GM10266 (cell line): ENCODE measurements around the gene ATP6V0D1.
"Not testable (repeated sequence)": the region's sequence is repeated elsewhere in the genome, so short reads cannot be mapped to it uniquely, and the experiment has no call there.

ENCODE experiments used
- DNase-seq: peaks from one replicate; pipeline ENCODE4 v3.0.0; 2012; ENCODE audit errors: extremely low spot score
- CTCF ChIP-seq: IDR thresholded peaks from 2 replicates; pipeline ENCODE4 v1.5.1; 2012; ENCODE audit warnings: mild to moderate bottlenecking, low read depth; ENCODE audit not compliant: control insufficient read depth, insufficient read depth; ENCODE audit errors: missing control alignments

ATP6V0D1 gene

DNA sequence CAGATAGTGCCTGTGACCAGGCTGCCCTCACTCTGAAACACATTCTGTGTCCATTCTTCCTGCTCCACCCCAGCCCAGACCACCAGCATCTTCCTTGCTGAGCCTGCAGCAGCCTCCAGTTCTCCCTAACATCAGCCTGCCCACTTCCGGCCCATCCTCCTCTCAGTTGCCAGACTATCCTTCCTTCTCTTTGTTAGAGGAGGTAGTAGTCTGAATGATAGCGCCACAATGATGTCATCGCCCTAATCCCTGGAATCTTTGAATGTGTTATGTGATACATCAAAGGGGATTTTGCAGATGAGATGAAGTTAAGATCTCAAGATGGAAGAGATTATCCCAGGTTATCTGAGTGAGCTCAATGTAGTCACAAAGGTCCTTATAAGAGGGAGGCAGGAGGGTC, 61.5 kb downstream of the ATP6V0D1 start:
- no peak for TF ChIP-seq CTCF
- DNase-seq = no peak

- DNase-seq = no peak
Observed at GRCh38 chr16:67417333-67418061, 63.5 kb downstream of the ATP6V0D1 start.

DNA sequence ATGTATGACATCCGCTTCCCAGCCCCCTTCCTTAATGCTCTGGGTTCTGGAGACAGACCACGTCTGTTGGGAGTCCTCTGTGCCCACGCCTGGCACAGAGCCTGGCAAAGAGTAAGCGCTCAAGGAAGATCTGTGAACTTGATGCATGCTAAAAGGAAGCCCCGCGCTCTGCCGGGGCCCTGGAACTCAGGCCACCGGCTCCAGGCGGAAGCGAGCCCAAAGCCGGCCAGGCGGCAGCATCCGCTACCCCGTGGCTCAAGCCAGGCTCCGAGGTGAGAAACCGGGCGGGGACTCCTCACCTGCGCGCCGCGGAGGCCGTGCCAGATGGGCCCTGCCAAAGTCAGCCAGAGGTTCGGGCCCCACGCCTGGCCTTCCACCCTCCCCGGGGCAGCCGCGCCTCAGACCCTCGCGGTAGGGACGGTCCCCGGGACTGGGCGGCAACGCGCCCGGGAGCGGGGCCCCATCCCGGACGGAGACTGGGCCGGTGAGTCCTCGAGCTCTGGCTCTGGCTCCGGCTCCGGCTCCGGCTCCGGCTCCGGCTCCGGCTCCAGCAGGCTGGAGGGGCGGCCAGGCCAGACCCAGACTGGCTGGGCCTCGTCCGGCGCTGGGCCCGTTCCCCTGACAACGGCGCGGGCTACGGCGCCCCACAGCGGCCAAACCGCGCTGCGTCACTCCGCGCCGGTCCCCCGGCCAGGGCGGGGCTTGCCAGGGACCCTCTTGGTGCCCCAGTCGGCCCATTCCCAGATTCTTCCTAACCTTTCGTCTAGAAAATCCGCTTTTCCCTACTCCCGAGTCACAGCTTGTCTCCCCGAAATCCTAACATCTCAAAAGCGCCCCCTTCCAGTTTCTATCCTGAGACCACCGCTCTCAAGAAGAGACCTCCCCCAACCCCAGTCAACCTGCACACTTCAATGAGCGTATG, 64.8 kb downstream of the ATP6V0D1 start, which contains the start of gene ZDHHC1:
TSS of gene ZDHHC1 (minus strand) at position 606 of the 922 bp plus-strand sequence. CDS start 8,702 bp downstream, outside the sequence.
- peak; percentile 90 for DNase-seq
- TF ChIP-seq CTCF = peak; percentile 79

More at GRCh38 chr16:67417333-67418061, 63.5 kb downstream of the ATP6V0D1 start:
- no peak for TF ChIP-seq CTCF

DNA sequence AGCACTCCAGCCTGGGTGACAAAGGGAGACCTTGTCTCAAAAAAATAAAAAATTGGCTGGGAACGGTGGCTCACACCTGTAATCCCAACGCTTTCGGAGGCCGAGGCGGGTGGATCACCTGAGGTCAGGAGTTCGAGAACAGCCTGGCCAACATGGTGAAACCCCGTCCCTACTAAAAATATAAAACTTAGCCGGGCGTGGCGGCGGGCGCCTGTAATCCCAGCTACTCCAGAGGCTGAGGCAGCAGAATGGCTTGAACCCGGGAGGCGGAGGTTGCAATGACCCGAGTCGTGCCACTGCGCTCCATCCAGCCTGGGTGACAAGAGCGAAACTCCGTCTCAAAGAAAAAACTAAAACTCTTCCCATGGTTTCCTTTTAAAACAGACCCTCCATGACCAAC, 65.5 kb downstream of the ATP6V0D1 start:
- DNase-seq = not testable (repeated sequence)

DNA sequence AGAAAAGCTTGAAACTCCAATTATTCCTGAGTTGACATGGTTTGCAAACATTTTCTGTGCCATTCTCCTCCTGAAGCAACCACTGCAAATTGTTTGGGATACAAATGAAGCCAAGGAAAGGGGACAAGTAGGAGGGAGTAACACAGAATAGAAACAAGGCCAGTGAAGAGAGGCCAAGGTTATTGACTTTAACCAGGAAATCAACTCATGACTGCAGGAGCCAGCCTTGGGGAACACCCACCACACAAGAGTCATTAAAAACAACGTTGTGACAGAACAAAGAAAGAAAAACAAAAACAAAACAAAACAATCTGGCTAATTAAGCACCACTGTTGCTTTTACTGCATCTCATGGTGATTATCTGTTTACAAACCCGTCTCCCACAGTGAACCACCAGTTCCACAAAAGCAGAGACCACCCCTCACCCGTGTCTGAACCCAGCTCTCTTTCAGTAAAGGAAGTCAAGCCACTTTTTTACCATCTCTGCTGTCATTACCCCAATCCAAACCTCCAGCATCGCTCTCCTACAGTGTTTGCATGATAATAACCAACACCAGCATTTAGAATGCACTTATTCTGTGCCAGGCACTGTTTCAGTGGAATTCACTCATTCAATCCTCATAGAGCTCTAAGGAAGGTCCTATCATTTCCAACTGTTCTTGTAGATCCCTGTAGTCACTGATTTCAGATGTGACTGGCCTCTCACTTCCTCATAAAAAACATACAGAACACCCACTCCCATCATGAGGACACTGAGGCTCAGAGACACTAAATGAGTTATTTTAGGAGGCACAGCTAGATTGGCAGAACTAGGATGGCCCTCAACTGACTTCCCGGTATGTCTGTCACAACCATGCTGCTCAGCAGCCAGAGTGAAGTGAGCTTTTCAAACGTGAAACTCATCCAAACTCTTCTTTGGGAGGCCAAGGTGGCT, 66.7 kb downstream of the ATP6V0D1 start:
- no peak for DNase-seq
- no peak for TF ChIP-seq CTCF

DNA sequence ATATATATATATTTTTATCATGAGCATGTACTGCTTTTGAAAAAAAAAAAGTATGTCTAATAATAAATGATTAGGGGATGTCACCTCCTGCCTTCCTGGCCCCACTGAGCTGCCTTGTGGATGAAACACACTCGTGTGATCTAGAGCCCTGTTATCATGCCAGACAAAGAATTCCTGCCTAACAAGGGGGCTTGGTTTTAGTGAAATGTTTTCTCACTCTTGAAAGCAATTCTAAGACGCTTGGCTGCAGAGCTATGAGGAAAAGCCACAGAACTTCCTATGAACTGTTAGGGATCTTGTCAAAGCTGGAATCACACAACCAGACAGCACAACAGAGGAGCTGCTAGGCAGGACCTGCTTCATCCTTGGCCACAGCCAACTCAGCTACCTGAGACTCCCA, 68.7 kb downstream of the ATP6V0D1 start:
- DNase-seq = no peak
- no peak for TF ChIP-seq CTCF

GRCh38 chr16:67411339-67411738, 69.6 kb downstream of the ATP6V0D1 start:
- DNase-seq = no peak
- no peak for TF ChIP-seq CTCF
